Left lung (tissue), 10 donors: ENCODE measurements around the gene TANGO6. TPM values are rescaled to one million over a fixed set of nuclear protein-coding genes. Genes with fewer than 3 reads are reported as not detected.

Source experiments
- ATAC-seq: fragments of 200-7000 bp; cut with Tn5 transposase; one replicate; pipeline ENCODE4 v1.9.1; 2020; ENCODE audit warnings: moderate library complexity
- DNase-seq, 4 donors: peaks; one replicate each; pipeline ENCODE4 v3.0.0-alpha.2; 2013 to 2020
- H3K27ac ChIP-seq, 2 donors: fragments of 200-600 bp; sonication (generic) in 1 of 2; one replicate each; pipeline versions ENCODE4 v1.5.0 to v1.8.0; 2020 to 2021
- H3K27me3 ChIP-seq, 2 donors: fragments of 200-600 bp; sonication (generic) in 1 of 2; one replicate each; pipeline versions ENCODE4 v1.5.0 to v1.8.0; 2020 to 2021
- H3K36me3 ChIP-seq, 2 donors: fragments of 200-600 bp; sonication (generic) in 1 of 2; one replicate each; pipeline versions ENCODE4 v1.5.0 to v1.8.0; 2020 to 2021
- H3K4me1 ChIP-seq, 2 donors: fragments of 200-600 bp; one replicate each; pipeline ENCODE4 v1.8.0; 2021
- H3K4me3 ChIP-seq, 2 donors: fragments of 200-600 bp; sonication (generic) in 1 of 2; one replicate each; pipeline versions ENCODE4 v1.5.0 to v1.8.0; 2020 to 2021; ENCODE audit warnings: mild to moderate bottlenecking in 1 of 2
- H3K9me3 ChIP-seq, 2 donors: fragments of 200-600 bp; sonication (generic) in 1 of 2; one replicate each; pipeline versions ENCODE4 v1.5.0 to v1.8.0; 2020 to 2021
- CTCF ChIP-seq, 2 donors: fragments of 200-600 bp; sonication (generic) in 1 of 2; IDR thresholded peaks; one replicate each; pipeline versions ENCODE4 v1.5.0 to v1.8.0; 2021; ENCODE audit warnings: antibody characterized with exemption in 2 of 2
- intact Hi-C, 2 donors: fragments of 100-400 bp; cut with DNase I; formaldehyde crosslinking; loops; one replicate each; pipeline versions ENCODE4 v1.11.2 to v1.14.2; 2022
- polyA plus RNA-seq, 6 donors: library from polyadenylated mRNA; unstranded; fragments of 120-200 nt; gene quantifications; one replicate each; pipeline ENCODE4 v1.2.1, GENCODE V29; 2013; ENCODE audit not compliant: insufficient read length in 6 of 6
- total RNA-seq, 2 donors: library from RNA; stranded (reverse); fragmentation: NEBNext Ultra II Directional; extraction: Animal tissue kit (Norgen Biotek cat#: 25700); gene quantifications; one replicate each; pipeline ENCODE4 v1.2.1, GENCODE V29; 2021
- donor health status: DM: no; HTN: yes; CAD: no.
- donor health status: DM: no; HTN: no; CAD: no.

Gene TANGO6
- total and polyA plus RNA-seq, 8 donors = 6.3 to 24.1 (median 7.9) TPM

GRCh38 chr16:68948230-68948910 lies 105.0 kb downstream of the TANGO6 start:
- Histone ChIP-seq H3K4me3 (no peak overlapping the region), H3K36me3 (peaks cover 0 to 15% of the 10 kb centered on the region in 2 donors), H3K27ac (no peak overlapping the region), H3K4me1 (no peaks in the 10 kb centered on the region), H3K9me3 (peaks cover 0 to 14% of the 10 kb centered on the region in 2 donors), H3K27me3 (no peaks in the 10 kb centered on the region)
- intact Hi-C loops = no loop called here
- no peak for TF ChIP-seq CTCF (IDR thresholded peaks at IDR 0.05)
- ATAC-seq (no peak), DNase-seq (no peak)

- Histone ChIP-seq H3K4me3 (no peak overlapping the region), H3K27me3 (no peaks in the 10 kb centered on the region), H3K27ac (no peak overlapping the region), H3K9me3 (no peaks in the 10 kb centered on the region), H3K4me1 (no peaks in the 10 kb centered on the region), H3K36me3 (no peaks in the 10 kb centered on the region)
- DNase-seq (no peak), ATAC-seq (peak; percentile 58)
- no peak for TF ChIP-seq CTCF (IDR thresholded peaks at IDR 0.05)
- intact Hi-C loops = no loop called here
Observed at GRCh38 chr16:68951991-68952877, 108.9 kb downstream of the TANGO6 start.

- H3K27ac ChIP-seq = no peak overlapping the region
- no peak overlapping the region for H3K4me3 ChIP-seq
- no peaks in the 10 kb centered on the region for H3K27me3 ChIP-seq
- DNase-seq (no peak), ATAC-seq (no peak)
- H3K36me3 ChIP-seq = no peaks in the 10 kb centered on the region
- H3K9me3 ChIP-seq = no peaks in the 10 kb centered on the region
- TF ChIP-seq CTCF (IDR thresholded peaks at IDR 0.05) = no peak
- intact Hi-C loops = no loop called here
- no peaks in the 10 kb centered on the region for H3K4me1 ChIP-seq
Observed at GRCh38 chr16:68954911-68955635, 111.7 kb downstream of the TANGO6 start.

GRCh38 chr16:68960910-68961309 lies 117.6 kb downstream of the TANGO6 start:
- intact Hi-C loops = no loop called here

More at GRCh38 chr16:68960910-68961309, 117.6 kb downstream of the TANGO6 start:
- H3K36me3 ChIP-seq = no peaks in the 10 kb centered on the region
- ATAC-seq (no peak), DNase-seq (no peak)
- no peaks in the 10 kb centered on the region for H3K27me3 ChIP-seq
- peaks cover 0 to 17% of the 10 kb centered on the region in 2 donors for H3K4me1 ChIP-seq
- no peak for TF ChIP-seq CTCF (IDR thresholded peaks at IDR 0.05)
- peak overlapping the region in 1 of 2 donors; percentile 50 for H3K27ac ChIP-seq
- H3K4me3 ChIP-seq = no peak overlapping the region
- H3K9me3 ChIP-seq = no peaks in the 10 kb centered on the region
